Measurements from ENCODE around the gene ZBTB17.

- TF ChIP-seq CTCF (conservative IDR thresholded peaks at IDR 0.05) (no peak), ZFX (IDR thresholded peaks at IDR 0.05) (no peak)
Observed at GRCh38 chr1:15955552-15955951, 20.3 kb downstream of the ZBTB17 start.

Measured in C4-2B (cell line).